Memory B cell (primary cell): ENCODE data around the gene FZD10.

Experiments
- ATAC-seq: fragments of 150-1000 bp; cut with Tn5 transposase; 2 replicates; pipeline ENCODE4 v1.10.0; 2021; ENCODE audit warnings: low read depth, mild to moderate bottlenecking, moderate library complexity
- DNase-seq, 2 donors: peaks; one replicate each; pipeline ENCODE4 v3.0.0; 2022; ENCODE audit warnings: low spot score in 2 of 2
- H3K27ac Mint-ChIP-seq: one replicate; pipeline ENCODE4 v1.8.0; 2022; ENCODE audit warnings: mild to moderate bottlenecking, moderate library complexity, mixed read lengths
- H3K27me3 Mint-ChIP-seq: one replicate; pipeline ENCODE4 v1.8.0; 2022; ENCODE audit warnings: mixed read lengths
- H3K36me3 Mint-ChIP-seq: one replicate; pipeline ENCODE4 v1.8.0; 2022; ENCODE audit warnings: mild to moderate bottlenecking, mixed read lengths
- H3K4me1 Mint-ChIP-seq: one replicate; pipeline ENCODE4 v1.8.0; 2022; ENCODE audit warnings: mixed read lengths
- H3K4me3 Mint-ChIP-seq: one replicate; pipeline ENCODE4 v1.8.0; 2022; ENCODE audit warnings: mild to moderate bottlenecking, moderate library complexity, mixed read lengths
- H3K9me3 Mint-ChIP-seq: one replicate; pipeline ENCODE4 v1.8.0; 2022; ENCODE audit warnings: mixed read lengths

FZD10 gene

DNA sequence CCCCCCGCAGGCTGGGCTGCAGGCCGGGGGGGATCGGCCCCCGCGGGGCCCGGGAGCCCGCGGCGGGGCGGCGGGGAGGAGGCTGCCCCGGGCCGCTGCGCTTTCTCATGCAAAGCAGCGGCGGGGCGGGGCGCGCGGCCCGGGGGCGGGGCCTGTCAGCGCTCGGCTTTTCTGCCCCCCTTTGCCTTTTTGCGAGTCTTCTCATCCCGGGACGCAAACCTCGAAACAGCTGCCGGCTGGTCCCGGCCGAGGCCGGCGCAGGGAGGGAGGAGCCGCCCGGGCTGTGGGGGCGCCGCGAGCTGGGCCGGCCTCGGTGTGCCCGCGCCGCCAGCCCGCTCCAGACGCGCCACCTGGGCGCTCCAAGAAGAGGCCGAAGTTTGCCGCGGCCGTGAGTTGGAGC lies at the start of gene FZD10:
Gene FZD10 (plus strand): TSS at position 198 of the 400 bp plus-strand sequence. CDS start 479 bp downstream, outside the sequence.
- no peak for ATAC-seq
- Mint-ChIP-seq H3K27ac (no peak within 1 kb of the TSS), H3K27me3 (peaks cover 10% of the 10 kb centered on the region), H3K4me3 (peak within 1 kb of the TSS; percentile 14), H3K36me3 (peaks cover 2% of the 10 kb centered on the region), H3K4me1 (peaks cover 4% of the 10 kb centered on the region), H3K9me3 (peaks cover under 1% of the 10 kb centered on the region)
- DNase-seq, result no peak

GRCh38 chr12:130114952-130115351 lies 47.3 kb upstream of the FZD10 start:
- ATAC-seq (no peak), DNase-seq (no peak)
- H3K9me3 Mint-ChIP-seq, result peaks cover 10% of the 10 kb centered on the region
- no peaks in the 10 kb centered on the region for H3K4me1 Mint-ChIP-seq
- no peak overlapping the region for H3K4me3 Mint-ChIP-seq
- peaks cover 3% of the 10 kb centered on the region for H3K27me3 Mint-ChIP-seq
- no peaks in the 10 kb centered on the region for H3K36me3 Mint-ChIP-seq
- no peak overlapping the region for H3K27ac Mint-ChIP-seq

GRCh38 chr12:130115646-130116045 lies 46.6 kb upstream of the FZD10 start:
- Mint-ChIP-seq H3K4me3 (no peak overlapping the region), H3K9me3 (peaks cover 5% of the 10 kb centered on the region), H3K36me3 (no peaks in the 10 kb centered on the region), H3K27ac (no peak overlapping the region), H3K4me1 (no peaks in the 10 kb centered on the region), H3K27me3 (peaks cover 3% of the 10 kb centered on the region)
- DNase-seq (no peak), ATAC-seq (no peak)

DNA sequence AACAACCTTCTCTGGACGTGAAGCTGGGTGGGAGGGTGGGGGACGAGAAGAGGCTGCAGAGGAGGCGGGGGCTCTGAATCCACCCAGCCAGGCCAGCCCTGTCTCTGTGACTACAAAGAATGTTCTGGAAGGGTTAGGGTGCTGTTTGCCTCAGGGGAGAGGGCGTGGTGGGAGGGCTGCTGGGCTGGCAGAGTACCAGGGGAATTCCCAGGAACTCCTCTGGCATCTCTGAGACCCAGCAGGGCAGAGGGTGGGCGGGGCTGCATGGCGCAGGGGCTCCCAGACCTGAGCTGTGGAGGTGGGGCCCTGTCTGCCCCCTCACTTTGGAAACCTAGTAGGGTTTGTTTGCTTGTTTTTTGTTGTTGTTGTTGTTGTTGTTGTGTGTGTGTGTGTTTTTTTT lies 45.5 kb upstream of the FZD10 start:
- Mint-ChIP-seq H3K36me3 (no peaks in the 10 kb centered on the region), H3K27me3 (peaks cover 3% of the 10 kb centered on the region), H3K4me3 (no peak overlapping the region), H3K4me1 (no peaks in the 10 kb centered on the region), H3K27ac (no peak overlapping the region), H3K9me3 (peaks cover 3% of the 10 kb centered on the region)
- no peak for ATAC-seq
- no peak for DNase-seq

GRCh38 chr12:130117233-130117632 lies 45.0 kb upstream of the FZD10 start:
- Mint-ChIP-seq H3K4me1 (no peaks in the 10 kb centered on the region), H3K27me3 (peaks cover 1% of the 10 kb centered on the region), H3K9me3 (peaks cover 3% of the 10 kb centered on the region), H3K27ac (no peak overlapping the region), H3K36me3 (no peaks in the 10 kb centered on the region), H3K4me3 (no peak overlapping the region)
- DNase-seq (no peak), ATAC-seq (no peak)

- peaks cover 3% of the 10 kb centered on the region for H3K9me3 Mint-ChIP-seq
- H3K27me3 Mint-ChIP-seq, result peaks cover 1% of the 10 kb centered on the region
- H3K4me3 Mint-ChIP-seq, result no peak overlapping the region
- no peaks in the 10 kb centered on the region for H3K36me3 Mint-ChIP-seq
- H3K27ac Mint-ChIP-seq, result no peak overlapping the region
- DNase-seq, result no peak
- H3K4me1 Mint-ChIP-seq, result no peaks in the 10 kb centered on the region
- no peak for ATAC-seq
These were observed 44.6 kb upstream of the FZD10 start for GRCh38 chr12:130117701-130118100.

- no peak for DNase-seq
- Mint-ChIP-seq H3K9me3 (peaks cover 3% of the 10 kb centered on the region), H3K27me3 (no peaks in the 10 kb centered on the region), H3K27ac (no peak overlapping the region), H3K4me3 (no peak overlapping the region), H3K4me1 (no peaks in the 10 kb centered on the region), H3K36me3 (no peaks in the 10 kb centered on the region)
- ATAC-seq, result no peak
These were observed 44.1 kb upstream of the FZD10 start for GRCh38 chr12:130118181-130118580.

GRCh38 chr12:130119241-130119861 lies 42.9 kb upstream of the FZD10 start:
- ATAC-seq (no peak), DNase-seq (no peak)
- H3K36me3 Mint-ChIP-seq, result no peaks in the 10 kb centered on the region
- no peak overlapping the region for H3K4me3 Mint-ChIP-seq
- no peak overlapping the region for H3K27ac Mint-ChIP-seq
- H3K9me3 Mint-ChIP-seq, result peaks cover 3% of the 10 kb centered on the region
- no peaks in the 10 kb centered on the region for H3K4me1 Mint-ChIP-seq
- H3K27me3 Mint-ChIP-seq, result no peaks in the 10 kb centered on the region

- Mint-ChIP-seq H3K27me3 (no peaks in the 10 kb centered on the region), H3K4me1 (no peaks in the 10 kb centered on the region), H3K4me3 (no peak overlapping the region), H3K36me3 (no peaks in the 10 kb centered on the region), H3K9me3 (peaks cover 3% of the 10 kb centered on the region), H3K27ac (no peak overlapping the region)
- DNase-seq (no peak), ATAC-seq (no peak)
These were observed 42.1 kb upstream of the FZD10 start for GRCh38 chr12:130120012-130120805.

- no peaks in the 10 kb centered on the region for H3K4me1 Mint-ChIP-seq
- H3K27me3 Mint-ChIP-seq, result no peaks in the 10 kb centered on the region
- H3K36me3 Mint-ChIP-seq, result no peaks in the 10 kb centered on the region
- peaks cover 4% of the 10 kb centered on the region for H3K9me3 Mint-ChIP-seq
- no peak for DNase-seq
- H3K27ac Mint-ChIP-seq, result no peak overlapping the region
- no peak overlapping the region for H3K4me3 Mint-ChIP-seq
- ATAC-seq, result no peak
These were observed 40.9 kb upstream of the FZD10 start for GRCh38 chr12:130121226-130122000.

DNA sequence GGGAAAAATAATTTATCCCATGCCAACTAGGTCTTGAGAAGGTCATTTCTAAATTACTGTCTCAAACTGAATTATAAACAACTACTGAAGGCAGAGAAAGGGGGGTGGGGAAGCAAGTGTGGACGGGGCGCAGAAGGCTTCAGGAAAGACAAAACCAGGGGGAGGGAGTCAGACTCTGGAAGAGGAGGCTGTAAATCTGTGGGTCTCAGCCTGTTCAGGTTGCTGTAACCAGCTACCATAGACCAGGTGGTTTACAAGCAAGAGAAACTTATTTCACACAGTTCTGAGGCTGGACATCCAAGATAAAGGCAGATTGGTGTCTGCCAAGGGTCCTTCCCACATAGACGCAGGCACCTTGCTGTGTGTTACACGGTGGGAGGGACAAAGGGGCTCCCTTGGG lies 39.9 kb upstream of the FZD10 start:
- H3K4me3 Mint-ChIP-seq, result no peak overlapping the region
- no peaks in the 10 kb centered on the region for H3K4me1 Mint-ChIP-seq
- no peaks in the 10 kb centered on the region for H3K36me3 Mint-ChIP-seq
- DNase-seq (no peak), ATAC-seq (no peak)
- H3K9me3 Mint-ChIP-seq, result peaks cover 4% of the 10 kb centered on the region
- H3K27me3 Mint-ChIP-seq, result no peaks in the 10 kb centered on the region
- H3K27ac Mint-ChIP-seq, result no peak overlapping the region

GRCh38 chr12:130124106-130124505 lies 38.2 kb upstream of the FZD10 start:
- no peak for ATAC-seq
- H3K36me3 Mint-ChIP-seq, result no peaks in the 10 kb centered on the region
- no peak overlapping the region for H3K4me3 Mint-ChIP-seq
- no peaks in the 10 kb centered on the region for H3K4me1 Mint-ChIP-seq
- H3K9me3 Mint-ChIP-seq, result peaks cover 3% of the 10 kb centered on the region
- H3K27me3 Mint-ChIP-seq, result no peaks in the 10 kb centered on the region
- H3K27ac Mint-ChIP-seq, result no peak overlapping the region
- no peak for DNase-seq

DNA sequence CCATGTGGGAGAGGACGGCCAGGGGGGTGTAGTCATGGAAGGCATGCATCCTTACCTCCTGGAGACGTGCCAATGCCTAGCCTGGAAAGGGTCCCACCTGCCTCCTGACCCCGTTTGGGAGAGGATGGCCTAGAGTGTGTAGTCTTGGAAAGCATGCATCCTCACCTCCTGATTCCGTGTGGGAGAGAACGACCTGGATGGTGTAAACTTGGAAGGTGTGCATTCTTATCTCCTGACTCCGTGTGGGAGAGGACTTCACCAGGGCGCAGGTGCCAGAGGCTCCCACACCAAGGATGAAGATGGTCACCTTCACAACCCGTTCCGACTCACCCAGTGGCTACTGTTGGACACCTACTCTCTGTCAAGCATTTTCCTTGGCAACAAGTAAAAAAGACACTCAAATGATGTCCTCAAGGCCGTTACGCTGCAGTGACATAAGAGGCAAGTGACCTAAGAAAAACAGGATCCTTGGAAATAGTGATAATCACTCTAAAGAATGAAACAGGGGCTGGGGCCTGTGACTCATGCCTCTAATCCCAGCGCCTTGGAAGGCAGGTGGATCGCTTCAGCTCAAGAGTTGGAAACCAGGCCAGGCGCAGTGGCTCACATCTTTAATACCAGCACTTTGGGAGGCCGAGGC lies 37.5 kb upstream of the FZD10 start:
- ATAC-seq, result no peak
- H3K4me3 Mint-ChIP-seq, result no peak overlapping the region
- no peaks in the 10 kb centered on the region for H3K27me3 Mint-ChIP-seq

DNA sequence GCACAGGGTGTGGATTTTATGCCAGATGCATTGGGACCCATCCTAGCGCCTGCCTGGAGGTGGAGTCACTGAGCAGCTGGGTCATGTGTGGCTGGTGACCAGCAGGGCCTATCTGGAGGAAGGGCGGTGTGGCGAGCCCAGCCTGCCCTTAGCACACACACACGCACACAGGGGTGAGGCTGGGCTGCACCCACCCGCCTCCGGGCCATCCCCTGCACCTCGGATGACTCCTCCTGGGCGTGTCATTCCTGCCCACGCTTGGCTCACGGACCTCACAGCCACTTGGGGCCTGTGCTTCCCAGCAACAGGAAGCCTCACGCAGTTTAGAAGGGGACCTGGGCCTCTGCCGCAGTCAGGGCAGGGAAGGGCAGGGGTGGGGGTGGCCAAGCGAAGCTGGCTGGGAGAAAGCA lies 36.2 kb upstream of the FZD10 start:
- no peak for ATAC-seq
- no peak overlapping the region for H3K27ac Mint-ChIP-seq

More for the DNA sequence above, 37.5 kb upstream of the FZD10 start:
- no peak for DNase-seq
- Mint-ChIP-seq H3K27ac (no peak overlapping the region), H3K36me3 (no peaks in the 10 kb centered on the region), H3K9me3 (peaks cover 2% of the 10 kb centered on the region), H3K4me1 (no peaks in the 10 kb centered on the region)

More for the DNA sequence above, 36.2 kb upstream of the FZD10 start:
- peaks cover 1% of the 10 kb centered on the region for H3K9me3 Mint-ChIP-seq
- no peaks in the 10 kb centered on the region for H3K4me1 Mint-ChIP-seq
- no peak overlapping the region for H3K4me3 Mint-ChIP-seq
- DNase-seq, result no peak
- H3K27me3 Mint-ChIP-seq, result no peaks in the 10 kb centered on the region
- H3K36me3 Mint-ChIP-seq, result no peaks in the 10 kb centered on the region
